ENCODE results near the gene RENBP. TPM values are rescaled to one million over a fixed set of nuclear protein-coding genes. Genes with fewer than 3 reads are reported as not detected.
"Not testable (repeated sequence)": the region's sequence is repeated elsewhere in the genome, so short reads cannot be mapped to it uniquely, and the experiment has no call there.

The RENBP gene
- total RNA-seq, 1 donor: 6.5 TPM

GRCh38 chrX:153984351-153985178 lies 40.1 kb upstream of the RENBP start:
- Histone ChIP-seq H4K20me1 (ENCODE audit: insufficient read depth, low read length) (no peaks in the 10 kb centered on the region), H3K4me1 (ENCODE audit: insufficient read depth, low read length) (no peaks in the 10 kb centered on the region), H3K4me2 (ENCODE audit: insufficient read depth, low read length) (peak overlapping the region; percentile 67), H2AFZ (ENCODE audit: low read length) (no peak overlapping the region), H3K9me3 (ENCODE audit: low read depth, low read length) (no peaks in the 10 kb centered on the region), H3K27me3 (ENCODE audit: insufficient read depth, low read length) (no peaks in the 10 kb centered on the region), H3K4me3 (ENCODE audit: insufficient read depth, low read length) (no peak overlapping the region), H3K36me3 (ENCODE audit: insufficient read depth, low read length) (peaks cover 4% of the 10 kb centered on the region), H3K79me2 (ENCODE audit: insufficient read depth, low read length) (no peaks in the 10 kb centered on the region), H3K27ac (ENCODE audit: low read depth, low read length) (no peak overlapping the region)
- DNase-seq (ENCODE audit: insufficient read length, low spot score, missing footprints): peak; percentile 64
- TF ChIP-seq, protein P1, sequence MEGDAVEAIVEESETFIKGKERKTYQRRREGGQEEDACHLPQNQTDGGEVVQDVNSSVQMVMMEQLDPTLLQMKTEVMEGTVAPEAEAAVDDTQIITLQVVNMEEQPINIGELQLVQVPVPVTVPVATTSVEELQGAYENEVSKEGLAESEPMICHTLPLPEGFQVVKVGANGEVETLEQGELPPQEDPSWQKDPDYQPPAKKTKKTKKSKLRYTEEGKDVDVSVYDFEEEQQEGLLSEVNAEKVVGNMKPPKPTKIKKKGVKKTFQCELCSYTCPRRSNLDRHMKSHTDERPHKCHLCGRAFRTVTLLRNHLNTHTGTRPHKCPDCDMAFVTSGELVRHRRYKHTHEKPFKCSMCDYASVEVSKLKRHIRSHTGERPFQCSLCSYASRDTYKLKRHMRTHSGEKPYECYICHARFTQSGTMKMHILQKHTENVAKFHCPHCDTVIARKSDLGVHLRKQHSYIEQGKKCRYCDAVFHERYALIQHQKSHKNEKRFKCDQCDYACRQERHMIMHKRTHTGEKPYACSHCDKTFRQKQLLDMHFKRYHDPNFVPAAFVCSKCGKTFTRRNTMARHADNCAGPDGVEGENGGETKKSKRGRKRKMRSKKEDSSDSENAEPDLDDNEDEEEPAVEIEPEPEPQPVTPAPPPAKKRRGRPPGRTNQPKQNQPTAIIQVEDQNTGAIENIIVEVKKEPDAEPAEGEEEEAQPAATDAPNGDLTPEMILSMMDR (IDR thresholded peaks at IDR 0.05; ENCODE audit: extremely low read depth, low read depth, low read length): no peak

- no peaks in the 10 kb centered on the region for H3K4me1 ChIP-seq (ENCODE audit: insufficient read depth, low read length)
- peak; percentile 34 for DNase-seq (ENCODE audit: insufficient read length, low spot score, missing footprints)
- H4K20me1 ChIP-seq (ENCODE audit: insufficient read depth, low read length): no peaks in the 10 kb centered on the region
- H3K36me3 ChIP-seq (ENCODE audit: insufficient read depth, low read length): peaks cover 4% of the 10 kb centered on the region
- no peaks in the 10 kb centered on the region for H3K27me3 ChIP-seq (ENCODE audit: insufficient read depth, low read length)
- H3K9me3 ChIP-seq (ENCODE audit: low read depth, low read length): no peaks in the 10 kb centered on the region
- H3K79me2 ChIP-seq (ENCODE audit: insufficient read depth, low read length): no peaks in the 10 kb centered on the region
- TF ChIP-seq, protein P1 (IDR thresholded peaks at IDR 0.05; ENCODE audit: extremely low read depth, low read depth, low read length): no peak
- H3K4me3 ChIP-seq (ENCODE audit: insufficient read depth, low read length): no peak overlapping the region
- no peak overlapping the region for H2AFZ ChIP-seq (ENCODE audit: low read length)
- no peak overlapping the region for H3K4me2 ChIP-seq (ENCODE audit: insufficient read depth, low read length)
- no peak overlapping the region for H3K27ac ChIP-seq (ENCODE audit: low read depth, low read length)
Measured at GRCh38 chrX:153983321-153983801, 38.9 kb upstream of the RENBP start.

GRCh38 chrX:153981771-153982533 lies 37.5 kb upstream of the RENBP start:
- no peaks in the 10 kb centered on the region for H3K27me3 ChIP-seq (ENCODE audit: insufficient read depth, low read length)
- no peaks in the 10 kb centered on the region for H3K79me2 ChIP-seq (ENCODE audit: insufficient read depth, low read length)
- TF ChIP-seq, protein P1 (IDR thresholded peaks at IDR 0.05; ENCODE audit: extremely low read depth, low read depth, low read length): no peak
- peak; percentile 46 for DNase-seq (ENCODE audit: insufficient read length, low spot score, missing footprints)
- H4K20me1 ChIP-seq (ENCODE audit: insufficient read depth, low read length): no peaks in the 10 kb centered on the region
- H2AFZ ChIP-seq (ENCODE audit: low read length): no peak overlapping the region
- H3K4me2 ChIP-seq (ENCODE audit: insufficient read depth, low read length): no peak overlapping the region
- H3K4me3 ChIP-seq (ENCODE audit: insufficient read depth, low read length): no peak overlapping the region
- no peaks in the 10 kb centered on the region for H3K4me1 ChIP-seq (ENCODE audit: insufficient read depth, low read length)
- no peaks in the 10 kb centered on the region for H3K9me3 ChIP-seq (ENCODE audit: low read depth, low read length)
- peaks cover 4% of the 10 kb centered on the region for H3K36me3 ChIP-seq (ENCODE audit: insufficient read depth, low read length)
- H3K27ac ChIP-seq (ENCODE audit: low read depth, low read length): no peak overlapping the region

DNA sequence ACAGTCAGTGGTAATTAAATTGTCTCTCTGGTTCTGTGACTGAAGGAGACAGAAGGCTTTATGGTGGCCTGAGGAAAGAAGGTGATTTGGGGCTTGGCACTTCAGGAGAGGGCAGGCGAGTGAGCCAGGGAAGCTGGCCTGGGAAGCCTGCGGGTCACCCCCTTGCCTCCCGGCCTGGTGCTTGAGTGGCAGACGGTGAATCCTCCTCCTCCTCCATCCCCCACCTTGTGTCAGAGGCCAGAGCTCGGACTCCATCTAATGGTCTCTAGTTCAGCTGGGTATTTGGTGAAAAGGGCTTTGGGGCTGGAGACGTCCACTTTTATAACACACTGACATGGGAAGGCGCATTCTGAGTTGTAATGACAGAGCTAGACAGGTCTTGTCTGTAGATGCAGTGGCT lies 36.8 kb upstream of the RENBP start:
- H3K79me2 ChIP-seq (ENCODE audit: insufficient read depth, low read length): peaks cover 2% of the 10 kb centered on the region
- H3K4me2 ChIP-seq (ENCODE audit: insufficient read depth, low read length): no peak overlapping the region
- no peaks in the 10 kb centered on the region for H3K9me3 ChIP-seq (ENCODE audit: low read depth, low read length)
- TF ChIP-seq, protein P1 (IDR thresholded peaks at IDR 0.05; ENCODE audit: extremely low read depth, low read depth, low read length): no peak
- DNase-seq (ENCODE audit: insufficient read length, low spot score, missing footprints): peak; percentile 56
- H3K4me3 ChIP-seq (ENCODE audit: insufficient read depth, low read length): no peak overlapping the region
- no peaks in the 10 kb centered on the region for H3K4me1 ChIP-seq (ENCODE audit: insufficient read depth, low read length)
- no peak overlapping the region for H3K27ac ChIP-seq (ENCODE audit: low read depth, low read length)
- H2AFZ ChIP-seq (ENCODE audit: low read length): no peak overlapping the region
- no peaks in the 10 kb centered on the region for H3K27me3 ChIP-seq (ENCODE audit: insufficient read depth, low read length)
- peaks cover 4% of the 10 kb centered on the region for H3K36me3 ChIP-seq (ENCODE audit: insufficient read depth, low read length)
- no peaks in the 10 kb centered on the region for H4K20me1 ChIP-seq (ENCODE audit: insufficient read depth, low read length)

DNA sequence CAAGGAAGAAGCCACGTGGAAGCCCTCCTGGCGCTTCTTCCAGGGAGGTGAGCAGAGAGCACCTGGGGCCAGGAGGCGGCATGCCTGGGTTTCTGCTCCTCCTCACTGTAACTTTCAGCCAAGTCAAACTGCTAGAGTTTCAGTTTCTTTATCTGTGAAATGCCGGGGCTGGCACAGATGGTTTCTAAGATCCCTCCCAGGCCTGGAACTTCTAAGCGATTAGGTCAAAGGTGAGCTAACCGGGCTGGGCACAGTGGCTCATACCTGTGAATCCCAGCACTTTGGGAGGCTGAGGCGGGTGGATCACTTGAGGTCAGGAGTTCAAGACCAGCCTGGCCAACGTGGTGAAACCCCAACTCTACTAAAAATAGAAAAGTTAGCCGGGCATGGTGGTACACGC lies 36.0 kb upstream of the RENBP start:
- not testable (repeated sequence) for H3K4me2 ChIP-seq (ENCODE audit: insufficient read depth, low read length); H4K20me1 ChIP-seq (ENCODE audit: insufficient read depth, low read length); H3K4me3 ChIP-seq (ENCODE audit: insufficient read depth, low read length); H2AFZ ChIP-seq (ENCODE audit: low read length); H3K9me3 ChIP-seq (ENCODE audit: low read depth, low read length); H3K79me2 ChIP-seq (ENCODE audit: insufficient read depth, low read length); H3K36me3 ChIP-seq (ENCODE audit: insufficient read depth, low read length); H3K27ac ChIP-seq (ENCODE audit: low read depth, low read length); H3K4me1 ChIP-seq (ENCODE audit: insufficient read depth, low read length); DNase-seq (ENCODE audit: insufficient read length, low spot score, missing footprints); H3K27me3 ChIP-seq (ENCODE audit: insufficient read depth, low read length)
